ENCODE data around the gene RPL27. TPM values are rescaled to one million over a fixed set of nuclear protein-coding genes. Genes with fewer than 3 reads are reported as not detected.

RPL27 gene
- total and polyA plus RNA-seq, 8 donors = 842 to 1,820 (median 1,641) TPM

- intact Hi-C loops (cut with DNase I) = no loop called here
- no peak overlapping the region for H3K4me3 ChIP-seq
- H3K27me3 ChIP-seq = no peaks in the 10 kb centered on the region
- ATAC-seq (no peak), DNase-seq (no peak)
- no peak for TF ChIP-seq CTCF (IDR thresholded peaks at IDR 0.05)
- peak overlapping the region; percentile 19 to 55 for H3K27ac ChIP-seq
- no peaks in the 10 kb centered on the region for H3K9me3 ChIP-seq
- peaks cover 0 to 70% of the 10 kb centered on the region in 2 donors for H3K36me3 ChIP-seq
- H3K4me1 ChIP-seq = peaks cover 3 to 72% of the 10 kb centered on the region in 2 donors
These were observed 15.9 kb downstream of the RPL27 start for GRCh38 chr17:43014020-43014648.

GRCh38 chr17:43014649-43015542 is 16.7 kb downstream of the RPL27 start:
- H3K27me3 ChIP-seq = no peaks in the 10 kb centered on the region
- TF ChIP-seq CTCF (IDR thresholded peaks at IDR 0.05) = no peak
- no peak overlapping the region for H3K4me3 ChIP-seq
- DNase-seq = no peak
- peak overlapping the region; percentile 19 to 55 for H3K27ac ChIP-seq
- H3K9me3 ChIP-seq = no peaks in the 10 kb centered on the region
- H3K4me1 ChIP-seq = peaks cover 8 to 74% of the 10 kb centered on the region in 2 donors
- no peak for ATAC-seq
- intact Hi-C loops (cut with DNase I) = no loop called here
- peaks cover 0 to 70% of the 10 kb centered on the region in 2 donors for H3K36me3 ChIP-seq

- Histone ChIP-seq H3K4me3 (no peak overlapping the region), H3K27ac (peak overlapping the region; percentile 19 to 55), H3K36me3 (peaks cover 0 to 70% of the 10 kb centered on the region in 2 donors), H3K27me3 (no peaks in the 10 kb centered on the region), H3K9me3 (no peaks in the 10 kb centered on the region), H3K4me1 (peaks cover 14 to 75% of the 10 kb centered on the region in 2 donors)
- no peak for TF ChIP-seq CTCF (IDR thresholded peaks at IDR 0.05)
- DNase-seq (no peak), ATAC-seq (peak; percentile 22)
- intact Hi-C loops (cut with DNase I) = no loop called here
These were observed 17.4 kb downstream of the RPL27 start for GRCh38 chr17:43015579-43015978.

GRCh38 chr17:43016216-43016615 is 18.0 kb downstream of the RPL27 start:
- no peak for DNase-seq
- Histone ChIP-seq H3K27me3 (no peaks in the 10 kb centered on the region), H3K4me3 (no peak overlapping the region), H3K36me3 (peaks cover 0 to 70% of the 10 kb centered on the region in 2 donors), H3K9me3 (no peaks in the 10 kb centered on the region), H3K4me1 (peaks cover 14 to 76% of the 10 kb centered on the region in 2 donors), H3K27ac (peak overlapping the region in 1 of 2 donors; percentile 16)
- intact Hi-C loops (cut with DNase I) = no loop called here
- no peak for TF ChIP-seq CTCF (IDR thresholded peaks at IDR 0.05)
- no peak for ATAC-seq

Measured in left lung (tissue), 10 donors.